ENCODE measurements around the gene SNX32.

SNX32 gene

GRCh38 chr11:65860278-65861164 lies 26.8 kb downstream of the SNX32 start, which contains the start of gene MUS81:
Gene MUS81, plus strand, starts transcription at chr11:65860433. Its CDS starts 321 bp downstream, at chr11:65860754.
- H3K4me2 ChIP-seq (ENCODE audit: low read length, poor library complexity, severe bottlenecking): peak within 1 kb of the TSS; percentile 91
- peak within 1 kb of the TSS; percentile 86 for H2BK120ac ChIP-seq (ENCODE audit: low read depth, low read length)
- peaks cover 42% of the 10 kb centered on the region for H3K4me1 ChIP-seq (ENCODE audit: control insufficient read depth, insufficient read depth, low read depth, low read length)
- H3K36me3 ChIP-seq (ENCODE audit: control insufficient read depth in 1 of 2, insufficient read depth in 2 of 2, low read depth in 1 of 2, low read length in 2 of 2): peaks cover 46 to 48% of the 10 kb centered on the region in 2 experiments
- H3K9me3 ChIP-seq (ENCODE audit: control insufficient read depth, low read length): no peaks in the 10 kb centered on the region
- H3K27ac ChIP-seq (ENCODE audit: low read length, poor library complexity, severe bottlenecking): peak within 1 kb of the TSS; percentile 98
- H2AFZ ChIP-seq (ENCODE audit: low read depth, low read length): peak within 1 kb of the TSS; percentile 36
- H2BK12ac ChIP-seq (ENCODE audit: low read length in 2 of 2): peak within 1 kb of the TSS; percentile 69 to 90
- H3K9ac ChIP-seq (ENCODE audit: low read length): peak within 1 kb of the TSS; percentile 96
- H3K23ac ChIP-seq (ENCODE audit: low read length in 2 of 2): peak within 1 kb of the TSS; percentile 67 to 96
- peak within 1 kb of the TSS; percentile 92 to 98 for H3K4ac ChIP-seq (ENCODE audit: low read depth in 1 of 2, low read length in 2 of 2)
- H3K14ac ChIP-seq (ENCODE audit: low read length in 2 of 2): peak within 1 kb of the TSS in 1 of 2 experiments; percentile 99
- H2BK15ac ChIP-seq (ENCODE audit: low read depth, poor library complexity, severe bottlenecking): peak within 1 kb of the TSS; percentile 97
- under 1% methylated on average over 77 of the region's 78 CpGs for WGBS
- peak within 1 kb of the TSS; percentile 77 to 93 for H3K18ac ChIP-seq (ENCODE audit: low read depth in 1 of 2, low read length in 2 of 2)
- peak within 1 kb of the TSS; percentile 85 for H2BK5ac ChIP-seq (ENCODE audit: low read depth, low read length, poor library complexity, severe bottlenecking)
- peak within 1 kb of the TSS; percentile 96 for H4K91ac ChIP-seq (ENCODE audit: low read length)
- peaks cover 12% of the 10 kb centered on the region for H3K79me1 ChIP-seq (replicated peaks; ENCODE audit: low read length, poor library complexity, severe bottlenecking)
- H2AK5ac ChIP-seq (ENCODE audit: low read length, severe bottlenecking): peak within 1 kb of the TSS; percentile 47
- DNase-seq: peak; percentile 98
- peak within 1 kb of the TSS; percentile 94 for H4K8ac ChIP-seq (ENCODE audit: low read length)
- H3K27me3 ChIP-seq (ENCODE audit: control insufficient read depth in 1 of 2, insufficient read depth in 1 of 2, low read length in 2 of 2): no peaks in the 10 kb centered on the region
- peak within 1 kb of the TSS; percentile 93 to 94 for H3K4me3 ChIP-seq (ENCODE audit: insufficient read depth in 1 of 2, low read depth in 1 of 2, low read length in 2 of 2)

DNA sequence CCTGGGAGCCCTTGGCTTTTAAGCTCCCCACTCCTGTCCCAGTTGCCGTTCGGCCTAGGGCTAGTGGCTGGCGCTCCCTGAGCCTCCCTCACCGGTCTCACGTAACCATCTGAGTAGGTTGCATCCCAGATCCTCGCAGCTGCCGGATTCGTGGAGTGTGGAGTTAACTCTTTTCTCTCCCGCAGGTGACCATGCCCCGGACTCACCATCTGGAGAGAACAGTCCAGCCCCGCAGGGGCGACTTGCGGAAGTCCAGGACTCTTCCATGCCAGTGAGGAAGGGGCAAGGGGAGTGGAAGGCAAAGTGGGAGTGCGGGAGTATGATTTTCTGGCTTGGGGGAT lies 27.4 kb downstream of the SNX32 start:
- Histone ChIP-seq H3K9ac (ENCODE audit: low read length) (peak overlapping the region; percentile 96), H3K4me2 (ENCODE audit: low read length, poor library complexity, severe bottlenecking) (peak overlapping the region; percentile 91), H3K4ac (ENCODE audit: low read depth in 1 of 2, low read length in 2 of 2) (peak overlapping the region; percentile 76 to 98), H3K9me3 (ENCODE audit: control insufficient read depth, low read length) (no peaks in the 10 kb centered on the region), H2BK15ac (ENCODE audit: low read depth, poor library complexity, severe bottlenecking) (peak overlapping the region; percentile 97), H2BK5ac (ENCODE audit: low read depth, low read length, poor library complexity, severe bottlenecking) (peak overlapping the region; percentile 85), H2BK120ac (ENCODE audit: low read depth, low read length) (peak overlapping the region; percentile 50), H2AK5ac (ENCODE audit: low read length, severe bottlenecking) (peak overlapping the region; percentile 47), H3K18ac (ENCODE audit: low read depth in 1 of 2, low read length in 2 of 2) (peak overlapping the region; percentile 67 to 93), H3K27me3 (ENCODE audit: control insufficient read depth in 1 of 2, insufficient read depth in 1 of 2, low read length in 2 of 2) (no peaks in the 10 kb centered on the region), H3K36me3 (ENCODE audit: control insufficient read depth in 1 of 2, insufficient read depth in 2 of 2, low read depth in 1 of 2, low read length in 2 of 2) (peaks cover 45 to 48% of the 10 kb centered on the region in 2 experiments), H3K4me3 (ENCODE audit: insufficient read depth in 1 of 2, low read depth in 1 of 2, low read length in 2 of 2) (peak overlapping the region; percentile 93 to 94), H4K91ac (ENCODE audit: low read length) (peak overlapping the region; percentile 96), H4K8ac (ENCODE audit: low read length) (peak overlapping the region; percentile 94), H3K4me1 (ENCODE audit: control insufficient read depth, insufficient read depth, low read depth, low read length) (peaks cover 37% of the 10 kb centered on the region), H2BK12ac (ENCODE audit: low read length in 2 of 2) (peak overlapping the region in 1 of 2 experiments; percentile 90), H3K79me1 (replicated peaks; ENCODE audit: low read length, poor library complexity, severe bottlenecking) (peaks cover 12% of the 10 kb centered on the region), H2AFZ (ENCODE audit: low read depth, low read length) (no peak overlapping the region), H3K14ac (ENCODE audit: low read length in 2 of 2) (peak overlapping the region in 1 of 2 experiments; percentile 99), H3K23ac (ENCODE audit: low read length in 2 of 2) (peak overlapping the region in 1 of 2 experiments; percentile 96), H3K27ac (ENCODE audit: low read length, poor library complexity, severe bottlenecking) (peak overlapping the region; percentile 98)
- 7% methylated on average over 14 of the region's 14 CpGs for WGBS
- DNase-seq: no peak

DNA sequence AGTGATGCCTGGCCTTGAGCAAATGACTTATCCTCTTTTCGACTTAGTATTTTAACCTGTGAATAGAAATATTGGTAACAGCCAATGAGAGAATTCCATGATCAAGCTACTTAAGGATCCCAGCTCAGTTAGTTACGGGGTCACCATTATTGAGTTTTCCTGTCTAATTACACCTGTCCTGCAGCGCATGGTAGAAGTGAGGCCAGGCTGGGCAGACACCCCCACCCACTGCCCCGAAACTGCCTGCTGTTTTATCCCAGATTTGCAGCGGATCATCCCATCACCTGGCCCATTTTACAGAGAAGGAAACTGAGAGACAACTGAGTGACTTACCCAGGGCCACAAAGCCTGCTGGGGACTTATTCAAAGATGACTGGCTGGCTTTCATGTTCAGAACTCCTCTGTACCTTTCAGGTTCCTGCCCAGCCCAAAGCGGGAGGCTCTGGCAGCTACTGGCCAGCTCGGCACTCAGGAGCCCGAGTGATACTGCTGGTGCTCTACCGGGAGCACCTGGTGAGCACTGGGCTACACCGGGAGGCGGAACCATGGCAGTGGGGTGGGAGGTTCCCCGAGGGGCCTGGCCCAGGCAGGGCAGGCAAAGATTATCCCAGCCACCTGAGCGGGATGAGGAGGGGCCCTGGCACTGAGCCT lies 27.9 kb downstream of the SNX32 start:
- Histone ChIP-seq H3K4ac (ENCODE audit: low read depth in 1 of 2, low read length in 2 of 2) (peak overlapping the region; percentile 55 to 59), H4K91ac (ENCODE audit: low read length) (no peak overlapping the region), H3K4me1 (ENCODE audit: control insufficient read depth, insufficient read depth, low read depth, low read length) (peaks cover 36% of the 10 kb centered on the region), H3K14ac (ENCODE audit: low read length in 2 of 2) (peak overlapping the region in 1 of 2 experiments; percentile 72), H2AK5ac (ENCODE audit: low read length, severe bottlenecking) (peak overlapping the region; percentile 70), H3K79me1 (replicated peaks; ENCODE audit: low read length, poor library complexity, severe bottlenecking) (peaks cover 12% of the 10 kb centered on the region), H3K36me3 (ENCODE audit: control insufficient read depth in 1 of 2, insufficient read depth in 2 of 2, low read depth in 1 of 2, low read length in 2 of 2) (peaks cover 48 to 50% of the 10 kb centered on the region in 2 experiments), H3K27ac (ENCODE audit: low read length, poor library complexity, severe bottlenecking) (peak overlapping the region; percentile 98), H2AFZ (ENCODE audit: low read depth, low read length) (no peak overlapping the region), H2BK120ac (ENCODE audit: low read depth, low read length) (no peak overlapping the region), H2BK15ac (ENCODE audit: low read depth, poor library complexity, severe bottlenecking) (no peak overlapping the region), H3K4me3 (ENCODE audit: insufficient read depth in 1 of 2, low read depth in 1 of 2, low read length in 2 of 2) (peak overlapping the region in 1 of 2 experiments; percentile 94), H3K23ac (ENCODE audit: low read length in 2 of 2) (peak overlapping the region in 1 of 2 experiments; percentile 42), H4K8ac (ENCODE audit: low read length) (no peak overlapping the region), H3K27me3 (ENCODE audit: control insufficient read depth in 1 of 2, insufficient read depth in 1 of 2, low read length in 2 of 2) (no peaks in the 10 kb centered on the region), H3K9me3 (ENCODE audit: control insufficient read depth, low read length) (no peaks in the 10 kb centered on the region), H3K4me2 (ENCODE audit: low read length, poor library complexity, severe bottlenecking) (peak overlapping the region; percentile 91), H2BK12ac (ENCODE audit: low read length in 2 of 2) (peak overlapping the region in 1 of 2 experiments; percentile 55), H3K9ac (ENCODE audit: low read length) (peak overlapping the region; percentile 96), H2BK5ac (ENCODE audit: low read depth, low read length, poor library complexity, severe bottlenecking) (no peak overlapping the region), H3K18ac (ENCODE audit: low read depth in 1 of 2, low read length in 2 of 2) (no peak overlapping the region)
- WGBS: 93% methylated on average over 13 of the region's 13 CpGs
- no peak for DNase-seq
